SK-N-SH (cell line): Measurements from ENCODE around the gene AP2A1. TPM values are rescaled to one million over a fixed set of nuclear protein-coding genes. Genes with fewer than 3 reads are reported as not detected.

Source experiments
- CTCF ChIA-PET: fragments of 300-600, 350-600 bp; formaldehyde crosslinking; extraction: SDS; loops from one replicate; lab custom pipeline; 2021; lab: Yijun Ruan, JAX
- POLR2A ChIA-PET: fragments of 350-600 bp; sonication (Branson Sonifier 250); formaldehyde crosslinking; extraction: SDS; loops from one replicate; lab custom pipeline; 2020; ENCODE audit warnings: antibody characterized with exemption, inconsistent platforms; lab: Yijun Ruan, JAX
- DNase-seq: peaks from one replicate; pipeline ENCODE4 v3.0.0; 2012
- H2AFZ ChIP-seq: fragments of 200-600 bp; sonication (generic); 2 replicates; pipeline ENCODE4 v1.8.1; 2016; ENCODE audit warnings: antibody characterized with exemption, mild to moderate bottlenecking, low read depth
- H3F3A ChIP-seq: fragments of 200-600 bp; sonication (generic); replicated peaks from 2 replicates; pipeline ENCODE3; 2016; ENCODE audit warnings: antibody characterized with exemption, mild to moderate bottlenecking; ENCODE audit not compliant: insufficient read depth
- H3K27ac ChIP-seq, 2 experiments: fragments of 200-500 bp in 1 of 2; fragments of 200-600 bp in 1 of 2; sonication (Bioruptor generic) in 1 of 2; sonication (generic), shearing (Covaris generic) in 1 of 2; 2 replicates each; pipeline versions ENCODE4 v1.5.1 to v1.6.1; 2014 to 2016; ENCODE audit warnings: low read depth in 2 of 2, inconsistent platforms in 1 of 2, low read length in 1 of 2, mild to moderate bottlenecking in 1 of 2, mixed read lengths in 1 of 2
- H3K27me3 ChIP-seq: fragments of 200-600 bp; sonication (generic), shearing (Covaris generic); 2 replicates; pipeline ENCODE4 v1.6.1; 2016; ENCODE audit warnings: mixed run types; ENCODE audit not compliant: insufficient read depth
- H3K36me3 ChIP-seq, 2 experiments: fragments of 200-500 bp in 1 of 2; fragments of 200-600 bp in 1 of 2; sonication (Bioruptor generic) in 1 of 2; sonication (generic) in 1 of 2; replicated peaks in 1 of 2; 2 replicates each; pipeline versions ENCODE3 to v1.5.1; 2014 to 2016; ENCODE audit warnings: low read length in 1 of 2, mild to moderate bottlenecking in 1 of 2; ENCODE audit not compliant: insufficient read depth in 2 of 2, control insufficient read depth in 1 of 2
- H3K4me1 ChIP-seq, 2 experiments: fragments of 200-500 bp in 1 of 2; fragments of 200-600 bp in 1 of 2; sonication (Bioruptor generic) in 1 of 2; sonication (generic), shearing (Covaris generic) in 1 of 2; 2 replicates each; pipeline versions ENCODE4 v1.5.1 to v1.6.1; 2014 to 2016; ENCODE audit warnings: low read depth in 1 of 2, low read length in 1 of 2, mixed run types in 1 of 2; ENCODE audit not compliant: insufficient read depth in 2 of 2, control insufficient read depth in 1 of 2
- H3K4me2 ChIP-seq: fragments of 200-600 bp; sonication (generic), shearing (Covaris generic); 2 replicates; pipeline ENCODE4 v1.6.1; 2017; ENCODE audit warnings: mixed run types
- H3K4me3 ChIP-seq, 2 experiments: fragments of 200-500 bp in 1 of 2; fragments of 200-600 bp in 1 of 2; sonication (Bioruptor generic) in 1 of 2; sonication (generic), shearing (Covaris generic) in 1 of 2; 2 replicates each; pipeline versions ENCODE4 v1.5.1 to v1.8.1; 2014 to 2016; ENCODE audit warnings: low read depth in 2 of 2, inconsistent platforms in 1 of 2, low read length in 1 of 2, mild to moderate bottlenecking in 1 of 2, mixed read lengths in 1 of 2, moderate library complexity in 1 of 2
- H3K79me2 ChIP-seq: fragments of 200-600 bp; sonication (generic); 2 replicates; pipeline ENCODE4 v1.8.1; 2017; ENCODE audit warnings: mild to moderate bottlenecking; ENCODE audit not compliant: insufficient read depth
- H3K9ac ChIP-seq: fragments of 200-600 bp; sonication (generic); 2 replicates; pipeline ENCODE4 v1.6.1; 2017; ENCODE audit warnings: mixed run types
- H3K9me2 ChIP-seq: fragments of 200-600 bp; sonication (generic); 2 replicates; pipeline ENCODE4 v1.6.1; 2017; ENCODE audit warnings: mixed run types
- H3K9me3 ChIP-seq: fragments of 200-600 bp; sonication (generic); 2 replicates; pipeline ENCODE4 v1.6.1; 2017; ENCODE audit warnings: mixed run types, mild to moderate bottlenecking, moderate library complexity
- H4K20me1 ChIP-seq: fragments of 200-600 bp; sonication (generic); 2 replicates; pipeline ENCODE4 v1.6.1; 2017; ENCODE audit warnings: mild to moderate bottlenecking, mixed run types; ENCODE audit not compliant: insufficient read depth
- CTCF ChIP-seq: fragments of 200-600 bp; sonication (generic); IDR thresholded peaks from 2 replicates; pipeline ENCODE4 v1.6.1; 2017; ENCODE audit warnings: antibody characterized with exemption, mild to moderate bottlenecking, moderate library complexity
- EZH2phosphoT487 ChIP-seq: fragments of 200-600 bp; sonication (generic); IDR thresholded peaks from 2 replicates; pipeline ENCODE4 v1.6.1; 2017; ENCODE audit warnings: low read depth, mixed run types, mild to moderate bottlenecking, antibody characterized with exemption, moderate library complexity, borderline replicate concordance
- FOSL2 ChIP-seq: IDR thresholded peaks from 2 replicates; pipeline ENCODE4 v1.4.0; 2012; ENCODE audit warnings: low read depth, mild to moderate bottlenecking, moderate library complexity, borderline replicate concordance
- FOXJ3 ChIP-seq: sonication (generic); formaldehyde crosslinking; IDR thresholded peaks from 2 replicates; pipeline ENCODE4 v1.5.1; 2020; ENCODE audit warnings: mild to moderate bottlenecking, missing genetic modification reagents
- FOXM1 ChIP-seq: IDR thresholded peaks from 2 replicates; pipeline ENCODE4 v1.4.0; 2012; ENCODE audit warnings: low read depth, mild to moderate bottlenecking
- IRF3 ChIP-seq: fragments of 150-350 bp; IDR thresholded peaks from 2 replicates; pipeline ENCODE4 v1.6.1; 2016; ENCODE audit warnings: mild to moderate bottlenecking, low read depth, low read length
- JUND ChIP-seq: IDR thresholded peaks from 2 replicates; pipeline ENCODE4 v1.4.0; 2012
- NFIC ChIP-seq: IDR thresholded peaks from 2 replicates; pipeline ENCODE4 v1.4.0; 2012; ENCODE audit warnings: borderline replicate concordance
- NRF1 ChIP-seq: IDR thresholded peaks from 2 replicates; pipeline ENCODE4 v1.6.1; 2012; ENCODE audit warnings: low read depth, mild to moderate bottlenecking, low read length
- POLR2AphosphoS5 ChIP-seq: IDR thresholded peaks from 2 replicates; pipeline ENCODE4 v1.6.1; 2012; ENCODE audit warnings: low read depth, low read length
- RAD21 ChIP-seq: IDR thresholded peaks from 2 replicates; pipeline ENCODE4 v1.6.1; 2012; ENCODE audit warnings: mild to moderate bottlenecking, low read length
- RCOR1 ChIP-seq: fragments of 150-350 bp; IDR thresholded peaks from 2 replicates; pipeline ENCODE4 v1.6.1; 2017; ENCODE audit warnings: antibody characterized with exemption, low read length
- REST ChIP-seq: IDR thresholded peaks from 2 replicates; pipeline ENCODE4 v1.6.1; 2012; ENCODE audit warnings: mild to moderate bottlenecking, low read depth, low read length, moderate library complexity
- RXRA ChIP-seq: IDR thresholded peaks from 2 replicates; pipeline ENCODE4 v1.4.0; 2012; ENCODE audit warnings: low read depth, mild to moderate bottlenecking, borderline replicate concordance
- SIN3A ChIP-seq: IDR thresholded peaks from 2 replicates; pipeline ENCODE4 v1.6.1; 2012; ENCODE audit warnings: low read depth, mild to moderate bottlenecking, low read length, moderate library complexity, borderline replicate concordance
- SMC3 ChIP-seq: IDR thresholded peaks from 2 replicates; pipeline ENCODE4 v1.6.1; 2012; ENCODE audit warnings: low read depth, low read length, improper control_type of control experiment
- TCF12 ChIP-seq: IDR thresholded peaks from 2 replicates; pipeline ENCODE4 v1.4.0; 2012
- USF1 ChIP-seq: IDR thresholded peaks from 2 replicates; pipeline ENCODE4 v1.4.0; 2012; ENCODE audit warnings: low read depth, borderline replicate concordance
- USF2 ChIP-seq: fragments of 150-350 bp; IDR thresholded peaks from 2 replicates; pipeline ENCODE4 v1.6.1; 2017; ENCODE audit warnings: antibody characterized with exemption, low read length, low read depth, borderline replicate concordance
- YY1 ChIP-seq: IDR thresholded peaks from 2 replicates; pipeline ENCODE4 v1.4.0; 2012; ENCODE audit warnings: low read depth, mild to moderate bottlenecking
- WGBS: methylation state at CpG from one replicate; pipeline ENCODE4 v1.1.6; 2017; ENCODE audit warnings: low lambda C conversion rate; 5-methylcytosine and 5-hydroxymethylcytosine counted together
- polyA plus RNA-seq, 3 experiments: library from polyadenylated mRNA; depleted of rRNA; stranded (reverse); fragments of >200 nt; gene quantifications; 2 replicates each; pipeline ENCODE4 v1.2.3, GENCODE V29; 2012

Gene AP2A1
- polyA plus RNA-seq, 1 of the 3 experiments (the other 2 are of a cell fraction), result 74.8 TPM

- TF ChIP-seq RCOR1 (no peak), NRF1 (no peak), EZH2phosphoT487 (no peak), RAD21 (no peak), TCF12 (no peak), POLR2AphosphoS5 (no peak), FOXJ3 (CRISPR knock-in tag) (no peak), FOSL2 (no peak), JUND (no peak), FOXM1 (no peak), REST (no peak), USF2 (no peak)
- Histone ChIP-seq H3K79me2 (no peaks in the 10 kb centered on the region), H3K4me2 (peak overlapping the region; percentile 97), H3K9ac (peak overlapping the region; percentile 62; the same call in 1 of the 2 replicates), H3K9me3 (no peaks in the 10 kb centered on the region), H3K4me3 (peak overlapping the region; percentile 59 to 71; a peak in 3 of 4 replicates), H3K27ac (peak overlapping the region; percentile 36 to 78; a peak in 3 of 4 replicates), H3K9me2 (no peaks in the 10 kb centered on the region), H3F3A (peaks cover 25% of the 10 kb centered on the region), H3K4me1 (peaks cover 12 to 19% of the 10 kb centered on the region in 2 experiments), H2AFZ (no peak overlapping the region), H4K20me1 (peaks cover 4% of the 10 kb centered on the region; the same call in 1 of the 2 replicates), H3K27me3 (no peaks in the 10 kb centered on the region), H3K36me3 (peaks cover 3 to 14% of the 10 kb centered on the region in 2 experiments)
- DNase-seq, result no peak
- WGBS, result 92% methylated on average over 5 of the region's 5 CpGs
- CTCF ChIA-PET, result interaction anchor here (0.7 to 2.0 kb wide), 7 partner anchors 9 to 120 kb away, joined by 3 to 8 read pairs (median 4); partner anchors contain the start of genes CPT1C and PTOV1
- POLR2A ChIA-PET, result interaction anchor here (2.1 kb wide), 1 partner anchor 41 kb away, joined by 7 read pairs; the partner anchor contains the start of gene PTOV1
These were observed 43.2 kb downstream of the AP2A1 start for GRCh38 chr19:49809941-49810389.

GRCh38 chr19:49811328-49811727 is 44.5 kb downstream of the AP2A1 start:
- Histone ChIP-seq H3K9me2 (no peaks in the 10 kb centered on the region), H2AFZ (no peak overlapping the region), H3K9me3 (no peaks in the 10 kb centered on the region), H3K4me2 (no peak overlapping the region), H4K20me1 (peaks cover 4% of the 10 kb centered on the region; the same call in 1 of the 2 replicates), H3F3A (peaks cover 22% of the 10 kb centered on the region), H3K27me3 (no peaks in the 10 kb centered on the region), H3K4me1 (peaks cover 12 to 19% of the 10 kb centered on the region in 2 experiments), H3K27ac (no peak overlapping the region), H3K9ac (no peak overlapping the region), H3K4me3 (no peak overlapping the region), H3K36me3 (peaks cover 3 to 9% of the 10 kb centered on the region in 2 experiments), H3K79me2 (no peaks in the 10 kb centered on the region)
- 100% methylated on average over 4 of the region's 6 CpGs for WGBS
- ChIA-PET POLR2A (no interaction called here), CTCF (interaction anchor here (0.6 kb wide), 1 partner anchor 135 kb away, joined by 3 read pairs; no protein-coding TSS in a partner anchor)
- no peak for DNase-seq
- TF ChIP-seq SIN3A (no peak), RAD21 (no peak), FOXM1 (no peak), NFIC (no peak), USF1 (no peak), RXRA (no peak), YY1 (no peak), SMC3 (no peak), CTCF (no peak), IRF3 (no peak)
